ELF-1 (cell line): ENCODE results near the gene FAM20A.
A peak's percentile ranks its signal among the peaks of the same experiment; 100 is the strongest.
"Not testable (repeated sequence)": the region's sequence is repeated elsewhere in the genome, so short reads cannot be mapped to it uniquely, and the experiment has no call there.

Experiments used
- DNase-seq: peaks from one replicate; pipeline ENCODE4 v3.0.0-alpha.2; 2016; ENCODE audit warnings: low read depth, low spot score

The FAM20A gene

GRCh38 chr17:68589086-68589485 is 12.1 kb downstream of the FAM20A start:
- no peak for DNase-seq

DNA sequence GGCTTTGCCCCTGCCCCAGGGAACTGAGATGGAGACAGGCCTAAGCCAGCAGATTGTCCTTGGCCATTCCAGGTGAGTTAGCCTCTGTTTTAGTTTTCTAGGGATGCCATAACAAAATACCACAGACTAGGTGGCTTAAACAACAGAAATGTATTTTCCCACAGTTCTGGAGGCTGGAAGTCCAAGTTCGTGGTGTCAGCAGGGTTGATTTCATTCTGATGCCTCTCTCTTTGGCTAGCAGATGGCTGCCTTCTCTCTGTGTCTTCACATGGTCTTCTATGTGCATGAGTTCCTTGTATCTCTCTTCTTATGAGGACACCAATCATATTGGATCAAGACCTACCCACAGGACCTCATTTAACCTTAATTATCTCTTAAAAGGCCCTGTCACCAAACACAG is 12.8 kb downstream of the FAM20A start:
- DNase-seq: no peak

DNA sequence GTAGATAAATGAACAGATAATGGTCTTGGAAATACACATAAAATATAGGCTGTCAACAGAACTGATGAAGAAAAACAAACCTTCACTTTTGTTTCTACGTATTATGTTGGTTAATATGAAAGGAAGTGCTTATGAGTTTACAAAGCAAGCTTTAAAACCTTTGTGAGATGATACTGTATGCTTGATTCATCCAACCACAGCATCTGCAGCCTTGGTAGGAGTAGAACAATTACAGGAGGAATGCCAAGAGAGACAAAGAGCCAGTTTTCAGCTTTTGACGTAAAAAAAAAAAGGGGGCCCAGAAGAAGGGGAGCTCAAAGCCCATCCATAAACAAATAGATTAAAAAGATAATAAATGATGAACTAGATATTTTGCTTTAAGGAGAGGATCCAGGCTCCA is 13.3 kb downstream of the FAM20A start:
- DNase-seq: no peak

DNA sequence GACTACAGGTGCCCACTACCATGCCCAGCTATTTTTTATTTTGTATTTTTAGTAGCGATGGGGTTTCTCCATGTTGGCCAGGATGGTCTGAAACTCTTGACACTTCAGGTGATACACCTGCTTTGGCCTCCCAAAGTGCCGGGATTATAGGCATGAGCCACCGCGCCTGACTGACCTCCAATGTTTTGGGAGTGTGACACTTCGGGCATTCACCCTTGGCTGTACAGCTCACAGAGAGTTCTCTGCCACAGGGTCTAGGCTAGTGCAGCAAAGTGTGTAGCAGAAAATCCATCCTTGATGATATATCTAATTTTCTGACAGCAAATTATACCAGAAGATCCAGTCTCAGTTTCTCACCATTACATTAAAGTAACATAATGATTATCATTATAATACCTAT is 14.1 kb downstream of the FAM20A start:
- no peak for DNase-seq

DNA sequence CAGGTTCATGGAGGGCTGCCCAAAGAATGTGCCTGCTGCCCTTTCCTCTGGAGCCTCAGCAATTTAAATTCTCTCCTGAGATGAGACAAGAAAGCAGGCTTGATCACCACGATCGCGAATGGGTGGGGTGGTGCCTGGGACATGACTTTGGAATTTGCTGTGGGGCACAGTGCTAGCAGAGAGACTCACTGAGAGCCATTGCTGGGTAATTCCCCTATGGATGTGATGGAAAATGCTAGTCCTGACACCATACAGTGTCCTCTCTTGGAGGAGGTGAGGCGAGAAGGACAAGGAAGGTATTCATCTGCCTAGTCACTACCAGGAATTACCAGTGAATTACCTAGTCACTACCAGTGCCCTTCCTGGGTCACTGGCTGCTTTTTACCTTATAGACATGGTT is 15.5 kb downstream of the FAM20A start:
- DNase-seq: peak; percentile 69

GRCh38 chr17:68584581-68585303 is 16.4 kb downstream of the FAM20A start:
- DNase-seq: no peak

GRCh38 chr17:68582867-68583266 is 18.3 kb downstream of the FAM20A start:
- not testable (repeated sequence) for DNase-seq

DNA sequence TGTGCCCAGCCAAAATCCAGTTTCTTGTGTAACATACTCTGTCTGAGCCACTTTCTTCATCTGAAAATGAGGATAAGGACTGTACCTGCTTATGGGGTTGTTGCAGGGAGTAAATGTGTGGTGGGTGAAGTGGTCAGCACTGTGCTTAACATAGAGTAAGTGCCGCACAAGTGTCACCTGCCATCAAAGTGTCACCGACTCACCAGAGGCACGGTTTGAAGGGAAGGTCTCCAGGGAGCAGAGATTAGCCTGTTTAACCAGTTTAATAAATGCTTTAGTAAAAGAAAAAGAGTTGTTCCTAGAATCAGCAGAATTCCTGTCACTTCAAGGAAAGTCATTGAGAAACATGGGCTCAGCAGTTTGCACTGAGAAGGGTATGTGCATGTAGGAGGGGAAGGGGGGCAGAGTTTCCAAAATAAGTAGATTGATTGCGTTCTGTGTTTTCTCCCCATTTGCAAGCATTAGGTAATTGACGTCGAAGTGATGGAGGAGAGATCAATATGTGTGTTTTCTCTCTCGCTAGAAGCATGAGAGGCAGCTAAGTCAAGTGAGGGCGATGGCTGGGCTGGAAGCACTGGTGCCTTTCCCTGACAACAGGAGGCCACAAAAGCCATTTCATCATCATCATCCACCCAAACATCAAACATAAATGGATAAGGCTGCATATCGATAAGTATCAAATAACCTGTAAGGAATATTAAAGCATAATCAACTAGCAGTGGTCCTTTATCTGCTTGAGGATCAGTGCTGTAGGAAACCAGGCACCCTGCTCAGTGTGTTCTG is 19.1 kb downstream of the FAM20A start:
- no peak for DNase-seq

- DNase-seq: no peak
Measured at GRCh38 chr17:68580236-68580770, 20.9 kb downstream of the FAM20A start.

DNA sequence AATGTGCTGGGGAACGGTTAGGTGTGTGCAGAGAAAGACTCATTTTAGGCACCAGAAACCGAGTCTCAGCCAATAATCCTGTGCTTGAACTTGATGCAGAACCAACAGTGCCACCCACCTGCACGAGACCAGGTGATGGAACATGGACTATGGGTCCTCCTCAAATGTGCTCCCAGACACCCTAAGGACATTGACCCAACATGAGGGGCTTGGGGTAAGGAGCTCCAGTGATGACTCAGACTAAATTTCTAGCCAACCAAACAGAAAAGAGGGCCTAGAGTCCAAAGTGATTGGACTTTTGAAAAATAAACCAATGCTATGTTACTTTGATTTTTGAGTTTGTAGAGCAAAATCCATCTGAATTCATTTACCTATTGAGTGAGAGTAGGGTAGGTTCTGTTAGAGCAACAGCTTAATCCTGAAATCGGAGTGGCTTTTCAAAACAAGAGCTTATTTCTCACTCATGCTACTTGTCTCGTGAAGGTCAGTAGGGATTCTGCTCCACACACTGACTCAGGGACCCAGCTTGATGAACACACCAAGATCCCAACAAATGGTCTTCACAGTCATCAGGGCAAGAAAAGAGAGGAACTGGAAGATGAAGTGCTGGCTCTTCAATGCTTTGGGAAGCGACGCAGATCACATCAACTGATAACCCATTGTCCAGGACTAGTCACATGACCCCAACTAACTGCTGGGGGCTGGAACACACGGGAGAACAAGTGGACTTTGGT is 21.8 kb downstream of the FAM20A start:
- DNase-seq: no peak

- no peak for DNase-seq
Measured at GRCh38 chr17:68578236-68578635, 22.9 kb downstream of the FAM20A start.

- DNase-seq: no peak
Measured at GRCh38 chr17:68577497-68577821, 23.7 kb downstream of the FAM20A start.

- DNase-seq: no peak
Measured at GRCh38 chr17:68576811-68577496, 24.2 kb downstream of the FAM20A start.

DNA sequence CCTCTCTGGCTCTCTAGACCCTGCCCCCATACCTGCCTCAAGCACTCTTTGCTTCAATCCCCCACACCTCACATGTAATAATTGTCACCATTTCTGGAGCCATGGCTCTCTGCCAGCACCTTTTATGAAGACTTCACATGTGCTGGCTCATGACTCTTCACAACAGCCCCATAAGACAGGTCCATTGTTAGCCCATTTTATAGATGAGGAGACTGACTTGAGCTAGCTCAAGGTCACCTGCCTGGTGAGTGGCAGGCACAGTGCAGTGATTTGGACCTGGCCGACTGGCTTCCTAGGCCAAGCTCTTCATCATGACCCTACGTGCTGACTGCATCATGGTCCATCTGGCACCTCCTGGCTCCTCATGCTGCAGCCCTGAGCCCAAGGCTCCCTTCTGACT is 25.0 kb downstream of the FAM20A start:
- no peak for DNase-seq

GRCh38 chr17:68573338-68573737 is 27.8 kb downstream of the FAM20A start:
- no peak for DNase-seq

DNA sequence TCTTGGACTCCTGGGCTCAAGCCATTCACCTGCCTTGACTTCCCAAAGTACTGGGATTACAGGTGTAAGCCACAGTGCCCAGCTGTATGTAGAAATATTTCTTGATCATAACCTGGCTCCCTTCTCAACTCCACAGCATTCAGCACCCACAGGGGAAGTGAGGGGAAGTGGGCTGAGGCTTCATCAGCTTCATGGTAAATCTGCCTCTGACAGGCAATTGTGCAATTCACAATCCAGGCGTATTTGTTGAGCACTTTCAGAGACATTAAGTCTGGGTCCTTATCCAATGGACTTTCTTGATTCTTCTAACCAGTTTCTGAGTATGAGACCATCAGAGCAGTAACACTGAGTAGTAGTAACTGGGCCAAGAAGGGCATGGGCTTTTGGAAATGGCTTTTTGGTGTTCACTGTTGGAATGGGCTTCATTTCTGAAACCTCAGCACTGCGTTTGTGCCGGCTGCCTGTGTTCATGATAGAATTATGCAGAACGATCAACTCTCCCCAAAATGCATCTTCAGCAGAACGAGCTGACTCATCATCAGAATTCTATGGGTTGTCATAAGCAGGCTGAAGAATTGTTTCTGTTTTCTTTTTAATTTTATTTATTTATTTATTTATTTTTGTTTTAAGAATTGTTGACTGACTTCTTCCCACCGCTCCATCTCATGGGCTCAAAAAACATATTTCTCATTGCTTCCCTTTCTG is 28.9 kb downstream of the FAM20A start:
- no peak for DNase-seq

DNA sequence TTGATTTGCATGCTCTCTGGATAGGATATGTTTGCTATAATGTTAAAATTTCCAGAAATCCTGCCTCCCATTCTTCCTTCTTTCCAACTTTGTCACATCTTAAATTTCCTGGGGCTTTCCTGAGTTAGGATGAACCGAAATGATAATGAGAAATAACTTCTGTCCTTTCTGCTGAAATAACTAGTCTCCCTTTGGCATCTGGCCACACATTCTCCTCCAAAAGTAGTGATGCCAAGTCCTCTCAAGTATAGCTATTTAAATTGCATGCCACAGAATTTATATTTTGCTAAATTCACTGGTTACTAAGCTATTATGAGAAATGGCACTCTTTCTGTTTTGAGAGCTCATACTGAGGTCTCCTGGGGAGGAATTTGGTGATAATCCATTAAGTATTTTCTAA is 30.6 kb downstream of the FAM20A start:
- DNase-seq: no peak

DNA sequence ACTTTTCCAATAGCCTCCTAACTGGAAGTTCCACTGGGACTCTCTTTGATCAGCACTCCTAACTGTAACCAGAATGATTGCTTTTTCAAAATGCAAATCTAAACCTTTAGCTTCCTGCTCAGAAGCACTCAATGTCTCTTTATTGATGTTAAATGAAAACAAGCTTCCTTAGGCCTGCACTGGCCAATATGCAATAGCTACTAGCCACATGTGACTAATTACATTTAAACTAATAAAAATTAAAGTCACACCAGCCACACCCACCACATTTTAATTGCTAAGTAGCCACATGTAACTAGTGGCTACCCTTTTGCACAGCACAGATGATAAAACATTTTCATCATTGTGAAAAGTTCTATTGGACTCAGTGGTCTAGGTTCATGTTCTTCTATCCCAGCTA is 31.8 kb downstream of the FAM20A start:
- DNase-seq: no peak

GRCh38 chr17:68568581-68568980 is 32.6 kb downstream of the FAM20A start:
- DNase-seq: no peak

DNA sequence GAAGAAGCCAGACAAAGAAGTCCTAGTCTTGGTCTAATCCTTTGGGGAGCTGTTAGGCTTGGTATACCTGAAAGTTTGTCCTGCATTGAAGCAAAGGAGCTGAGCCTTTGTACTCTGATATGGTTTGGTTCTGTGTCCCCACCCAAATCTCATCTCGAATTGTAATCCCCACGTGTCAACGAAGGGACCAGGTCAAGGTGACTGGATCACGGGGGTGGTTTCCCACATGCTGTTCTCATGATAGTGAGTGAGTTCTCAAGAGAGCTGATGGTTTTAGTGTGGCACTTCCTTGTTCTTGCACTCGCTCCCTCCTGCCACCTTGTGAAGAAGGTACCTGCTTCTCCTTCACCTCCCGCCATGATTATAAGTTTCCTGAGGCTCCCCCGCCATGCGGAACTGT is 33.6 kb downstream of the FAM20A start:
- DNase-seq: no peak

GRCh38 chr17:68567035-68567434 is 34.1 kb downstream of the FAM20A start:
- DNase-seq: no peak
